Measurements from ENCODE around the gene MAGI2.
"Not testable (repeated sequence)": the region's sequence is repeated elsewhere in the genome, so short reads cannot be mapped to it uniquely, and the experiment has no call there.

MAGI2 gene

GRCh38 chr7:78248867-78249266 lies 1204.6 kb downstream of the MAGI2 start:
- DNase-seq: no peak

GRCh38 chr7:78247910-78248689 lies 1205.4 kb downstream of the MAGI2 start:
- DNase-seq: no peak

GRCh38 chr7:78240179-78240578 lies 1213.3 kb downstream of the MAGI2 start:
- DNase-seq: not testable (repeated sequence)

GRCh38 chr7:78234634-78235033 lies 1218.8 kb downstream of the MAGI2 start:
- DNase-seq: no peak

- no peak for DNase-seq
Measured at GRCh38 chr7:78232806-78233205, 1220.7 kb downstream of the MAGI2 start.

- peak; percentile 1 to 8 for DNase-seq
Measured at GRCh38 chr7:78226059-78226719, 1227.3 kb downstream of the MAGI2 start.

GRCh38 chr7:78225534-78225933 lies 1227.9 kb downstream of the MAGI2 start:
- no peak for DNase-seq

- DNase-seq: no peak
Measured at GRCh38 chr7:78224923-78225322, 1228.5 kb downstream of the MAGI2 start.

GRCh38 chr7:78223598-78223997 lies 1229.9 kb downstream of the MAGI2 start:
- DNase-seq: no peak

- DNase-seq: no peak
Measured at GRCh38 chr7:78222001-78222751, 1231.3 kb downstream of the MAGI2 start.

- DNase-seq: no peak
Measured at GRCh38 chr7:78220754-78221153, 1232.7 kb downstream of the MAGI2 start.

- no peak for DNase-seq
Measured at GRCh38 chr7:78218876-78219275, 1234.6 kb downstream of the MAGI2 start.

GRCh38 chr7:78218051-78218450 lies 1235.4 kb downstream of the MAGI2 start:
- no peak for DNase-seq

- DNase-seq: no peak
Measured at GRCh38 chr7:78215199-78215598, 1238.3 kb downstream of the MAGI2 start.

- DNase-seq: no peak
Measured at GRCh38 chr7:78213402-78213801, 1240.1 kb downstream of the MAGI2 start.

GRCh38 chr7:78212476-78213060 lies 1240.9 kb downstream of the MAGI2 start:
- no peak for DNase-seq

GRCh38 chr7:78207269-78207668 lies 1246.2 kb downstream of the MAGI2 start:
- DNase-seq: no peak

- DNase-seq: no peak
Measured at GRCh38 chr7:78206769-78207168, 1246.7 kb downstream of the MAGI2 start.

GRCh38 chr7:78203042-78203720 lies 1250.3 kb downstream of the MAGI2 start:
- DNase-seq: no peak

- DNase-seq: no peak
Measured at GRCh38 chr7:78198756-78199155, 1254.7 kb downstream of the MAGI2 start.

GRCh38 chr7:78197447-78197846 lies 1256.0 kb downstream of the MAGI2 start:
- DNase-seq: no peak

- DNase-seq: no peak
Measured at GRCh38 chr7:78195281-78195680, 1258.2 kb downstream of the MAGI2 start.

- no peak for DNase-seq
Measured at GRCh38 chr7:78194611-78195010, 1258.9 kb downstream of the MAGI2 start.

All from inflammatory macrophage treated with lipopolysaccharide for 1 hour (primary cell).